Heart left ventricle (tissue), 13 donors: ENCODE data around the gene PRKG1.

ENCODE experiments used
- CTCF ChIP-seq, 12 donors: fragments of 200-600 bp; sonication (generic) in 4 of 12; IDR thresholded peaks; one replicate each; pipeline versions ENCODE4 v1.5.0 to v1.8.0; 2018 to 2022; ENCODE audit warnings: antibody characterized with exemption in 12 of 12, mild to moderate bottlenecking in 5 of 12
- POLR2A ChIP-seq, 2 donors: fragments of 450-650 bp; IDR thresholded peaks; one replicate each; pipeline ENCODE4 v1.6.1; 2017; ENCODE audit warnings: antibody characterized with exemption in 2 of 2, mild to moderate bottlenecking in 2 of 2, moderate library complexity in 2 of 2
- donor health status: ischemic (EF 13 %, LVEDD 7.1; RV severe dilation, severe dysfunction).
- donor health status: DM: no; HTN: yes; CAD: no.
- donor health status: DM: no; HTN: no; CAD: no.
- donor health status: ischemic (EF 25% LVEDD 6.9; RV normal size, moderate dysfunction).
- donor health status: ischemic (EF 25% LVEDD 5.7; RV mildly dilated, moderate dysfunction).
- donor health status: ischemic (EF 35%, LVEDD 5.7; RV mildly dilated, moderate dysfunction).
- donor health status: nonischemic (EF 11% LVEDD 7.7; RV severe dilation, severe dysfunction).
- donor health status: DM: yes; HTN: yes; CAD: no.
- donor health status: PGD.
- donor health status: ischemic (EF 29% LVEDD 5.4; RV normal size, mild dysfunction).
- donor health status: nonischemic (EF 23%, LVEDD 6.1; RV moderate dilation, normal function).

GRCh38 chr10:51183783-51184182 lies 109.5 kb downstream of the PRKG1 start:
- TF ChIP-seq POLR2A (IDR thresholded peaks at IDR 0.05) (no peak), CTCF (IDR thresholded peaks at IDR 0.05) (no peak)
